Activated T-helper 2 cell treated with anti-CD3 and anti-CD28 coated beads, Interferon-gamma antibody, Interleukin-2, Interleukin-4, amounts not matched to agents 10 μg/mL and 5 μg/mL and 100 μg/mL, durations not matched to agents 14 hours and 24 hours and 36 hours (primary cell): ENCODE data around the gene NUDT19. TPM values are rescaled to one million over a fixed set of nuclear protein-coding genes. Genes with fewer than 3 reads are reported as not detected.
A peak's percentile ranks its signal among the peaks of the same experiment; 100 is the strongest.
"Not testable (repeated sequence)": the region's sequence is repeated elsewhere in the genome, so short reads cannot be mapped to it uniquely, and the experiment has no call there.

Experiments
- DNase-seq: peaks from one replicate; pipeline ENCODE4 v3.0.0; 2021; ENCODE audit warnings: low spot score
- H3K27ac Mint-ChIP-seq: one replicate; pipeline ENCODE4 v1.8.0; 2021; ENCODE audit warnings: mixed read lengths
- H3K27me3 Mint-ChIP-seq: one replicate; pipeline ENCODE4 v1.8.0; 2021; ENCODE audit warnings: low read depth, mixed read lengths
- H3K36me3 Mint-ChIP-seq: one replicate; pipeline ENCODE4 v1.8.0; 2021; ENCODE audit warnings: low read depth, mixed read lengths
- H3K4me1 Mint-ChIP-seq: one replicate; pipeline ENCODE4 v1.8.0; 2021; ENCODE audit warnings: low read depth, mixed read lengths
- H3K4me3 Mint-ChIP-seq: one replicate; pipeline ENCODE4 v1.8.0; 2021; ENCODE audit warnings: low read depth, mild to moderate bottlenecking, moderate library complexity, mixed read lengths
- H3K9me3 Mint-ChIP-seq: one replicate; pipeline ENCODE4 v1.8.0; 2021; ENCODE audit warnings: mixed read lengths
- intact Hi-C: fragments of 100-400 bp; cut with micrococcal nuclease; formaldehyde crosslinking; loops from one replicate; pipeline ENCODE4 v1.15.1; 2023
- total RNA-seq: library from RNA; stranded (reverse); gene quantifications from 2 replicates; pipeline ENCODE4 v1.2.3, GENCODE V29; 2022

The NUDT19 gene
- total RNA-seq, result 25.0 and 25.6 TPM in 2 replicates

GRCh38 chr19:32691291-32691951 lies at the start of gene NUDT19:
TSS of gene NUDT19 (plus strand) at chr19:32691821. CDS start at chr19:32691961, 140 bp downstream.
- intact Hi-C loops, result loop anchor here (1.0 to 5.0 kb wide), 4 partner anchors 16 to 486 kb away; partner anchors contain the start of genes ANKRD27, CEP89, FAAP24 and RGS9BP
- Mint-ChIP-seq H3K36me3 (peaks cover 40% of the 10 kb centered on the region), H3K4me1 (peaks cover 42% of the 10 kb centered on the region), H3K9me3 (peaks cover 4% of the 10 kb centered on the region), H3K27ac (peak within 1 kb of the TSS; percentile 94), H3K27me3 (no peaks in the 10 kb centered on the region), H3K4me3 (peak within 1 kb of the TSS; percentile 95)
- peak; percentile 78 for DNase-seq

- no peaks in the 10 kb centered on the region for H3K9me3 Mint-ChIP-seq
- H3K4me3 Mint-ChIP-seq, result peak overlapping the region; percentile 13
- no peak overlapping the region for H3K27ac Mint-ChIP-seq
- H3K36me3 Mint-ChIP-seq, result peaks cover 59% of the 10 kb centered on the region
- peak; percentile 52 for DNase-seq
- H3K4me1 Mint-ChIP-seq, result peaks cover 29% of the 10 kb centered on the region
- H3K27me3 Mint-ChIP-seq, result no peaks in the 10 kb centered on the region
- intact Hi-C loops, result no loop called here
These were observed 48.9 kb upstream of the NUDT19 start for GRCh38 chr19:32642771-32643170.

GRCh38 chr19:32646556-32646955 lies 45.1 kb upstream of the NUDT19 start:
- H3K9me3 Mint-ChIP-seq, result no peaks in the 10 kb centered on the region
- peaks cover 29% of the 10 kb centered on the region for H3K4me1 Mint-ChIP-seq
- no peak overlapping the region for H3K27ac Mint-ChIP-seq
- peaks cover 53% of the 10 kb centered on the region for H3K36me3 Mint-ChIP-seq
- no peak overlapping the region for H3K4me3 Mint-ChIP-seq
- intact Hi-C loops, result no loop called here
- H3K27me3 Mint-ChIP-seq, result no peaks in the 10 kb centered on the region
- no peak for DNase-seq

GRCh38 chr19:32647361-32647760 lies 44.3 kb upstream of the NUDT19 start:
- H3K27ac Mint-ChIP-seq, result no peak overlapping the region
- intact Hi-C loops, result no loop called here
- H3K36me3 Mint-ChIP-seq, result peaks cover 45% of the 10 kb centered on the region
- H3K9me3 Mint-ChIP-seq, result no peaks in the 10 kb centered on the region
- H3K4me3 Mint-ChIP-seq, result no peak overlapping the region
- peaks cover 29% of the 10 kb centered on the region for H3K4me1 Mint-ChIP-seq
- no peaks in the 10 kb centered on the region for H3K27me3 Mint-ChIP-seq
- DNase-seq, result no peak

- Mint-ChIP-seq H3K36me3 (peaks cover 26% of the 10 kb centered on the region), H3K4me3 (no peak overlapping the region), H3K9me3 (no peaks in the 10 kb centered on the region), H3K4me1 (peaks cover 13% of the 10 kb centered on the region), H3K27ac (no peak overlapping the region), H3K27me3 (no peaks in the 10 kb centered on the region)
- DNase-seq, result no peak
- intact Hi-C loops, result no loop called here
These were observed 41.9 kb upstream of the NUDT19 start for GRCh38 chr19:32649751-32650150.

GRCh38 chr19:32650671-32651070 lies 41.0 kb upstream of the NUDT19 start:
- intact Hi-C loops, result no loop called here
- Mint-ChIP-seq H3K27ac (no peak overlapping the region), H3K9me3 (no peaks in the 10 kb centered on the region), H3K36me3 (peaks cover 26% of the 10 kb centered on the region), H3K4me1 (peaks cover 13% of the 10 kb centered on the region), H3K4me3 (no peak overlapping the region), H3K27me3 (no peaks in the 10 kb centered on the region)
- DNase-seq, result no peak

- no peaks in the 10 kb centered on the region for H3K9me3 Mint-ChIP-seq
- H3K4me1 Mint-ChIP-seq, result peaks cover 10% of the 10 kb centered on the region
- no peaks in the 10 kb centered on the region for H3K27me3 Mint-ChIP-seq
- no peak for DNase-seq
- no peak overlapping the region for H3K27ac Mint-ChIP-seq
- peaks cover 28% of the 10 kb centered on the region for H3K36me3 Mint-ChIP-seq
- no peak overlapping the region for H3K4me3 Mint-ChIP-seq
- intact Hi-C loops, result no loop called here
These were observed 39.9 kb upstream of the NUDT19 start for GRCh38 chr19:32651729-32652140.

GRCh38 chr19:32652331-32652730 lies 39.3 kb upstream of the NUDT19 start:
- intact Hi-C loops, H3K27ac Mint-ChIP-seq, H3K4me3 Mint-ChIP-seq, H3K4me1 Mint-ChIP-seq, H3K27me3 Mint-ChIP-seq, H3K9me3 Mint-ChIP-seq, DNase-seq: not testable (repeated sequence)
- H3K36me3 Mint-ChIP-seq, result peaks cover 23% of the 10 kb centered on the region

- Mint-ChIP-seq H3K36me3 (peaks cover 21% of the 10 kb centered on the region), H3K27me3 (no peaks in the 10 kb centered on the region), H3K4me3 (no peak overlapping the region), H3K9me3 (no peaks in the 10 kb centered on the region), H3K27ac (no peak overlapping the region), H3K4me1 (no peaks in the 10 kb centered on the region)
- no peak for DNase-seq
- intact Hi-C loops, result no loop called here
These were observed 38.6 kb upstream of the NUDT19 start for GRCh38 chr19:32652894-32653598.

GRCh38 chr19:32653599-32653915 lies 38.1 kb upstream of the NUDT19 start:
- Mint-ChIP-seq H3K4me1 (no peaks in the 10 kb centered on the region), H3K27me3 (no peaks in the 10 kb centered on the region), H3K36me3 (peaks cover 20% of the 10 kb centered on the region), H3K27ac (no peak overlapping the region), H3K9me3 (no peaks in the 10 kb centered on the region), H3K4me3 (no peak overlapping the region)
- DNase-seq, result no peak
- intact Hi-C loops, result no loop called here

GRCh38 chr19:32656379-32656778 lies 35.2 kb upstream of the NUDT19 start:
- H3K9me3 Mint-ChIP-seq, H3K4me1 Mint-ChIP-seq, DNase-seq, H3K27me3 Mint-ChIP-seq, H3K4me3 Mint-ChIP-seq, H3K27ac Mint-ChIP-seq, intact Hi-C loops: not testable (repeated sequence)
- peaks cover 15% of the 10 kb centered on the region for H3K36me3 Mint-ChIP-seq

- Mint-ChIP-seq H3K4me1 (peaks cover 1% of the 10 kb centered on the region), H3K4me3 (no peak overlapping the region), H3K36me3 (peaks cover 15% of the 10 kb centered on the region), H3K27me3 (no peaks in the 10 kb centered on the region), H3K9me3 (no peaks in the 10 kb centered on the region), H3K27ac (no peak overlapping the region)
- intact Hi-C loops, result no loop called here
- DNase-seq, result no peak
These were observed 33.5 kb upstream of the NUDT19 start for GRCh38 chr19:32658075-32658474.

- Mint-ChIP-seq H3K27me3 (no peaks in the 10 kb centered on the region), H3K9me3 (no peaks in the 10 kb centered on the region), H3K4me3 (no peak overlapping the region), H3K27ac (no peak overlapping the region), H3K4me1 (peaks cover 1% of the 10 kb centered on the region), H3K36me3 (peaks cover 15% of the 10 kb centered on the region)
- DNase-seq, result no peak
- intact Hi-C loops, result no loop called here
These were observed 33.1 kb upstream of the NUDT19 start for GRCh38 chr19:32658527-32658926.
